NCI-H1930 (cell line): ENCODE results near the gene ATG9B.
"Not testable (repeated sequence)": the region's sequence is repeated elsewhere in the genome, so short reads cannot be mapped to it uniquely, and the experiment has no call there.

Experiments used
- DNase-seq, 2 experiments: peaks; one replicate each; lab custom pipeline; 2025; lab: John Stamatoyannopoulos, UW

The ATG9B gene

DNA sequence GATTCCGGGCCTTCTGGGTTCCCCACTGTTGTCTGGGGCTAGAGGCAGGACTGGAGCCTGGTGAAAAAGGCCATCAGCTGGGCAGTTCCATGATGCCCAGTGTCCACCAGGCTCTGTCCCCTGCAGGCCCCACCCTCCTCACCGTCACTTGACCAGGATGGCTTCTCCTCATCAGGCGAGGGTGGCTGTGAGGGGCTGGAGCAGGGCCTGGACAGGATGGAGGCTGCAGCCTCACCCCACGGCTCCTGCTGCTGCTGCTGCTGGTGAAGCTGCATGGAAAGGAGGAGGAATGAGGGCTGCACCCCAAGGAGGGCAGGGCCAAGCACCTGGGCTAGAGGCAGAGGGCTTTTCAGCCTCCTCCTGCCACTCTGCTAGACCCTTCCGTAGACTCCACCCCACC is 8.3 kb downstream of the ATG9B start:
- no peak for DNase-seq

DNA sequence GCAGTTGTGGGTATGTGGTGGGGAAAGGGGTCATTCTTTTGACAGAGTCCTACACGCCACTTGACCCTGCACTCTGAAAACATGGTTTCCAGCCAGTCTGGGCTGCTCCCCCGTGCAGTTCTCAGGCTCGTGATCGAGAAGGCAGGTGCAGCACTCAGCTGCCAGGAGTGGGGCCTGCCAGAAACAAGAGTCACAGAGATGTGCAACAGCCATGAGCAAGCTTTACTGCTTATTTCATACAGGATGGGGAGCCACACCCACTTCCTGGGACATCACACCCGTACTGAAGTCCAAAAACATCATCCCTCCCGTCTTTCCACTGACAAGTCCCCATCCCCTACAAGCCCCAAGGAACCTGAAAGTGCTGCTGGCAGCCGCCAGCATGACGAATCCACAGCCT is 9.3 kb downstream of the ATG9B start:
- DNase-seq: no peak

- peak; percentile 95 for DNase-seq
Measured at GRCh38 chr7:151013733-151014497, 10.4 kb downstream of the ATG9B start.

DNA sequence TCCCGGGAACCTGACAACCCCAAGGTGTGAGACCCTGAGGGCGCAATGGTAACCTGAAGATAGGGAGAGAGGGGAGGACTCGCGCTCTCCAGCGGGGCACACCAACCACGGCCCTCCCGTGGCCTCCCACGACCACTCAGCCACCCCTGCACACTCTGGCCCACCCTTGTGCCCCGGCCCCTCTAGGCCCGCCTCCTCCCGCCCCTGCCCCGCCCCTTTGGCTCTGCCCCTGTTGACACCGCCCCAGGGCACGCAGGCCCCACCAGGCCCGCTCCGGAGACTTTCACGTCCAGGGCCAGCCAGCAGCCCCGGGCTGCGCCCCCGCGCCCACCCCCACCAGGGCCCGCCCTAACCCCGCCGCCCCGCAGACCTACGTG is 10.9 kb downstream of the ATG9B start:
- DNase-seq: no peak

- peak; percentile 47 to 68 for DNase-seq
Measured at GRCh38 chr7:151012911-151013347, 11.4 kb downstream of the ATG9B start.

DNA sequence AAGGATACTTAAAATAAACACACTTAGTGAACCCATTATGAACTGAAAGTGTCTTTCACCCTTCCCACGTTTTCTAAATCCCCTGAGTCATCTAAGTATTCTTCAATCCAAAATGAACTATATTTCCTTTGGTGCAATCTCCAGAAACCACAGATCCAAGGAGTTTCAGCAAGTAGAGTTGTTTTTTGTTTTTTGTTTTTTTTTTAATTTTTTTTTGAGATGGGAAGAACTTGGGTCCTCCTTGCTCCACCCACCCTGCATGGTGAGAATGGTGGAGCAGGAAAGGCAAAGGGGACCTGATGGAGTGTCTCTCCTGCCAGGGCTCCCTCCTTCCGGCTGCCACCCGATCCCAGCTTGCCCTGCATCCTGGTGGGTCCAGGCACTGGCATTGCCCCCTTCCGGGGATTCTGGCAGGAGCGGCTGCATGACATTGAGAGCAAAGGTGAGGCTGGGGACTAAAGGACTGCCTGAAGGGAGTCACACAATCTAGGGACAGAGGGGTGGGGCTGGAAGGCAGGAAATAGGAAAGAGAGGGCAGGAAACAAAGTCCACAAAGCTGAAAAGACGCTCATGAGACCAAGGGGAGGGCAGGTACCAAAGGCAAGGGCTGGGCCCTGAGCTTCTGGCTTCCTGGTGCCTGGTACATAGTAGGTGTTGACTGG is 12.1 kb downstream of the ATG9B start:
- no peak for DNase-seq

DNA sequence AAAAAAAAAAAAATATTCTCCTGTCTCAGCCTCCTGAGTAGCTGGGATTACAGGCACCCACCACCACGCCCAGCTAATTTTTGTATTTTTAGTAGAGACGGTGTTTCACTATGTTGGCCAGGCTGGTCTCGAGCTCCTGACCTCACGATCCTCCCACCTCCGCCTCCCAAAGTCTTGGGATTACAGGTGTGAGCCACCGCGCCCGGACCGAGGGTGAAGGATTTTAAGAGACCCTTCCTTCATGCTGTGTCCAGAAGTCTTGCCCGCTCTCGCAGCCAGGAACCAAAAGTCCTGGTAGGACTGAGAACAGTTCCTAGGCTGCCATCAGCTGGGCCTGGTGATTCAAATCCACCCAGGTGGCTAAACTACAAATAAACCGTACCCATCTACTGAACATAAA is 12.7 kb downstream of the ATG9B start:
- not testable (repeated sequence) for DNase-seq

- DNase-seq: no peak
Measured at GRCh38 chr7:151011097-151011409, 13.2 kb downstream of the ATG9B start.

- DNase-seq: no peak
Measured at GRCh38 chr7:151010307-151011096, 13.8 kb downstream of the ATG9B start.

GRCh38 chr7:151010037-151010306 is 14.3 kb downstream of the ATG9B start:
- no peak for DNase-seq

DNA sequence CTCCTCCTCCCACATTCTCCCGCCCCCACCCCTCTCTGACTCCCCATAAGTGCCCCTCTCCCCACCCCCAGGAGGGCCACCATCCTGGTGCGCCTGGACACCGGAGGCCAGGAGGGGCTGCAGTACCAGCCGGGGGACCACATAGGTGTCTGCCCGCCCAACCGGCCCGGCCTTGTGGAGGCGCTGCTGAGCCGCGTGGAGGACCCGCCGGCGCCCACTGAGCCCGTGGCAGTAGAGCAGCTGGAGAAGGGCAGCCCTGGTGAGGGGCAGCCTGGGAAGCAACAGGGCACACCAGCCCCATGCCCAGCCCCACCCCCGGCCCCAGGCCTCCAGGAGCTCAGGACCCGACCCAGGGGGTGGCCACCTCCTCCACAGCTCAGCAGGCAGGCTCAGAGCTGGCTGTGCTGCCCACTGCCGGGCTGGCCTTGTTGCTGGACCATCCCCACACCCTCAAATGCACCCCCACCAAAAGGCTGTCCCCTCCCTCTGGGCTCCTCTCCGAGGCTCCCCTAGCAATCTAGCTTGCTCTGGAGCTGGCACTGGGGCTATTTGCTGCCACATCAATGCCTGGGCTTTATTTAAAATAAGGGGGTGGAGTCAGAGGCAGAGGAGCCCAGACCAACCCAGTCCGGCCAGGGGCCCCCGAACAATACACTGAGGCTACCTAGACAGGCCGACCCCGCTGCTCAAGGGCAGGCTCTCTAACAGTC is 14.8 kb downstream of the ATG9B start:
- no peak for DNase-seq

GRCh38 chr7:151008511-151009323 is 15.6 kb downstream of the ATG9B start:
- DNase-seq: peak; percentile 49 to 65

DNA sequence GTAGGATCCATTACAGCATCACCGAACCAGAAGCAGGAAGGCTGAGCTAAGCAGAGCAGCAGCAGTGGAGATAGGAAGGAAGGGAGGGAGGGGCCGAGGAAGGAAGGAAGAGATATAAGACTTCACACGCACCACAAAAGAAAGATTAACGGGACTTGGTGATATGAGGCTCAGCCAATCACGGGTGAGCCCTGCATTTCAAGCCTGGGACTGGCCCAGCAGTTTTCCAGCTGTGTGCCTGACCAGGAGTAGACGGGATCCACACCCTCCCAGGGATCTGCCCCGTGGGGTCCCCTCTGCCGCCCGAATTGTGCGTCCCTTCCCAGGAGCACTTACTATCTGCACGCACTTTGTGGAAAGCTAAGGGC is 16.2 kb downstream of the ATG9B start:
- no peak for DNase-seq

GRCh38 chr7:151007469-151007898 is 16.8 kb downstream of the ATG9B start:
- DNase-seq: no peak

GRCh38 chr7:151006590-151007300 is 17.5 kb downstream of the ATG9B start:
- no peak for DNase-seq

DNA sequence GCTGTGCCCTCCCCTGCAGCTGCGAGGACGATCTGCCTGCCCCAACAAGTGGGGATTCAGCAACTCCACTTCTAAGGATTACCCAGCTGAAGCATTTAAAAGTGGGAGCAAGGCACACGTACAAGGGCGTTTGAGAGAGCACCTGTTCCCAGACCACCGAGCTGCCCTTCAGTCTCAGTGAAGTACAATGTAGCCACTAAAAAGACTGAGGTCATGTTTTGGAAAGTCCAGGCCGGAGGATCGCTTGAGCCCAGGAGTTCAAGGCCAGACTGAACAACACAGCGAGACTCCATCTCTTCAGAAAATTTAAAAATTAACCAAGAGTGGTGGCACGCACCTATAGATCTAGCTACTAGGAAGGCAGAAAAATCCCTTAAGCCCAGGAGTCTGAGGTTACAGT is 18.7 kb downstream of the ATG9B start:
- DNase-seq: no peak

DNA sequence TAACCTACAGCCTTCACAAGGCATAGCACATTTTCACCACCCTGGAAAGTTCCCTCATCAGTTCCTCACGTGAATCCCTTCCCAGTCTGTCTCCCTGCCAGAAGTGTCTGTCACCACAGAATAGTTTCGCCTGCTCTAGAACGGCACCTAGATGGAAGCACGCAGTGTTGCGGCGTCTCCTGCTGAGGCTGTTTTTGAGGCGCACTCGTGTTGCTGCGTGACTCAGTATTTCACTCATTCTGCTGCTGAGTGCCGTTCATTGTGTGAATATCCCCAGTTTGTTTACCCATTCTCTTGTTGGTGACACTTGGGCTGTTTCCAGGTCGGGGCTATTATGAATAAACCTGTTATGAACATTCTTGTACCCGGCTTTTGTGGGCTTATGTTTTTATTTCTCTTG is 20.7 kb downstream of the ATG9B start:
- DNase-seq: no peak

DNA sequence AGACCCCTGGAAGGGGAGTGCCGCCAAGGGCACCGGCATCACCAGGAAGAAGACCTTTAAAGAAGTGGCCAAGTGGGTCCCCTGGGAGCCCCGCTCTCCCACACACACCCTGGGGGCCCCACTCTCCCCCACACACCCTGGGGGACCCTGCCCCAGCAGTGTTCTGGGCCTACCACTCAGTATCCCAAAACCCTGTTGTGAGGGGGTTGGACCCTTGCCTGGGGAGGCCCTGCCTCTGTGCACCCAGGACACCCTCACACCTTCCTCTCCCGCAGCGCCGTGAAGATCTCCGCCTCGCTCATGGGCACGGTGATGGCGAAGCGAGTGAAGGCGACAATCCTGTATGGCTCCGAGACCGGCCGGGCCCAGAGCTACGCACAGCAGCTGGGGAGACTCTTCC is 22.7 kb downstream of the ATG9B start:
- no peak for DNase-seq

DNA sequence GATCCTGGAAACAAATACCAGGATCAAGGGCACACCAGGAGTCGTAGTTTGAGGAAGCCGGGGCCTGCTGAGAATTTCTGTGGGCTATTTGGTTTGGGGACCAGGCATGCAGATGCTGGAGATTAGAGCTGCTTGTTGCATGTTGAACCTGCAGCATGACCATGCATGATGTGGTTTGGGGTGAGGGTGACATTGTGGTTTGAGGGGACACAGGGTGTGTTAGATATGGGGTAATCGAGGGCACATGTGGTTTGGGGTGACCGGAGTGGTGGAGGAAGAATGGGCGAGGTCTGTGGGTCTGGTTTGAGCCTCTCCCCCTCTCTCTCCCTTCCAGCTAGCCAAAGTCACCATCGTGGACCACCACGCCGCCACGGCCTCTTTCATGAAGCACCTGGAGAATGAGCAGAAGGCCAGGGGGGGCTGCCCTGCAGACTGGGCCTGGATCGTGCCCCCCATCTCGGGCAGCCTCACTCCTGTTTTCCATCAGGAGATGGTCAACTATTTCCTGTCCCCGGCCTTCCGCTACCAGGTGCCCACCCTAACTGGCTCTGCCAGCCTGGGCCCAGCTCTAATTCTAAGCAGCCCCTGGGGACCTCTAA is 23.3 kb downstream of the ATG9B start:
- no peak for DNase-seq

DNA sequence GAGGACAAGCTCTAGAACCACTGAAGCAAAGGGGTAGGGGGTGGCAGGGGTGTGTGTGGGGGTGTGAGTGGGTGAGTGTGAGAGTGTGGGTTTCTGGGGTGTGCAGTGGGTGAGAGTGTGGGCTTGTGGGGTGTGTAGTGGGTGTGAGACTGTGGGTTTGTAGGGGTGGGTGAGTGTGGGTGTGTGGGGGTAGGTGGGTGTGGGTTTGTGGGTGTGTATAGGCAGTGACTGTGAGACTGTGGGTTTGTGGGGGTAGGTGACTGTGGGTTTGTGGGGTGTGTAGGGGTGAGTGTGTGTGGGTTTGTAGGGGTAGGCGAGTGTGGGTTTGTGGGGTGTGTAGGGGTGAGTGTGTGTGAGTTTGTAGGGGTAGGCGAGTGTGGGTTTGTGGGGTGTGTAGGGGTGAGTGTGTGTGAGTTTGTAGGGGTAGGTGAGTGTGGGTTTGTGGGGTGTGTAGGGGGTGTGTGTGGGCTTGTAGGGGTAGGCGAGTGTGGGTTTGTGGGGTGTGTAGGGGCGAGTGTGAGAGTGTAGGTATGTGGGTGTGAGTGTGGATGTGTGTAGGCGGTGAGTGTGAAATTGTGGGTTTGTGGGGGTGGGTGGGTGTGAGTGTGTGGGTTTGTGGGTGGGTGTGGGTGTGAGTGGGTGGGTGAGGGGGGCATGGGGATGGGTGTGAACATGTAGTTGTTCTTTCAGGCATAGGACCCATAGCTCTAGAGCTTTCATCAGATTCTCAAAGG is 24.6 kb downstream of the ATG9B start:
- no peak for DNase-seq
